Putamen (tissue), 1 donor: Measurements from ENCODE around the gene SIPA1L2.
A peak's percentile ranks its signal among the peaks of the same experiment; 100 is the strongest.

Experiments
- DNase-seq: peaks from one replicate; pipeline ENCODE4 v3.0.0-alpha.2; 2016; ENCODE audit warnings: low spot score

SIPA1L2 gene

DNA sequence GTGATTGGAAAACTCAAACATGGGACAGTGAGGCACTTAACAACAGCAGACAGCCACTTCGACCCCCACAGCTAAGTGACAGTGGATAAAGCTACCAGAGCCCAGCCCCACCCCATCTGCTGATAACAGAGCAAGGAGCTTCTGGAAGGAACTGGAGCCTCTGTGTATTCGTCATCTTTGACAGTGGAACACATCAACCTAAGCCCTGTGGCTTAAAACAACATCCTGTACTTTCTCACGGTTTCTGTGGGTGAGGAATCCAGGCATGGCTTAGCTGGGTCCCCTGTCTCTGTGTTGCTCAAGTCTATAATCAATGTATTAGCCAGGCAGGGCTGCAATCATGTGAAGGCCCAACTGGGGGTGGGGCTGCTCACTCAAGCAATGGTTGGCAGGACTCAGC lies 18.4 kb upstream of the SIPA1L2 start:
- no peak for DNase-seq

GRCh38 chr1:232644209-232644608 lies 14.3 kb upstream of the SIPA1L2 start:
- DNase-seq: no peak

DNA sequence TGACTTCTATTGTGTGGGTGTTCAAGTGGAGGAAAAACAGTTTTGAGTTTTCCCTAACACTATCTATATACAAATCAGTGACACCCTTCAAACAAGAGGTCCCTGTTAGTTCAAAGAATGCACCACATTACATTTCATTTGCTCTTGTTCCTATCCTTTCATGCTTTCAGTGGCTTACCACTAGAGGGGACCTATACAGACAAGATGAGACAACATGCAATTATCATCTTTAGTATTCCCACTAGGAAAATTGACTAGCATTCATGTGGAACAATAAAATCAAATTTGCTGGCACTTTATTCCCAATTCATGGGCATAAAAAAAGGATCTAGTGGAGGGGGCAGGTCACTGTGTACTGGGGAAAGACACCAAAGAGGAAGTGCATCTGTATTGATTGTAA lies 13.3 kb upstream of the SIPA1L2 start:
- no peak for DNase-seq

- DNase-seq: no peak
Observed at GRCh38 chr1:232641507-232641906, 11.6 kb upstream of the SIPA1L2 start.

- no peak for DNase-seq
Observed at GRCh38 chr1:232636799-232637198, 6.9 kb upstream of the SIPA1L2 start.

- no peak for DNase-seq
Observed at GRCh38 chr1:232635778-232636356, 5.9 kb upstream of the SIPA1L2 start.

- DNase-seq: no peak
Observed at GRCh38 chr1:232635279-232635678, 5.3 kb upstream of the SIPA1L2 start.

- peak; percentile 41 for DNase-seq
Observed at GRCh38 chr1:232634096-232634495, 4.2 kb upstream of the SIPA1L2 start.

- DNase-seq: no peak
Observed at GRCh38 chr1:232630894-232631195, 912 bp upstream of the SIPA1L2 start.

GRCh38 chr1:232629250-232630046 lies 485 bp downstream of the SIPA1L2 start:
- DNase-seq: peak; percentile 41

GRCh38 chr1:232628335-232629249 lies 1.3 kb downstream of the SIPA1L2 start:
- peak; percentile 72 for DNase-seq

DNA sequence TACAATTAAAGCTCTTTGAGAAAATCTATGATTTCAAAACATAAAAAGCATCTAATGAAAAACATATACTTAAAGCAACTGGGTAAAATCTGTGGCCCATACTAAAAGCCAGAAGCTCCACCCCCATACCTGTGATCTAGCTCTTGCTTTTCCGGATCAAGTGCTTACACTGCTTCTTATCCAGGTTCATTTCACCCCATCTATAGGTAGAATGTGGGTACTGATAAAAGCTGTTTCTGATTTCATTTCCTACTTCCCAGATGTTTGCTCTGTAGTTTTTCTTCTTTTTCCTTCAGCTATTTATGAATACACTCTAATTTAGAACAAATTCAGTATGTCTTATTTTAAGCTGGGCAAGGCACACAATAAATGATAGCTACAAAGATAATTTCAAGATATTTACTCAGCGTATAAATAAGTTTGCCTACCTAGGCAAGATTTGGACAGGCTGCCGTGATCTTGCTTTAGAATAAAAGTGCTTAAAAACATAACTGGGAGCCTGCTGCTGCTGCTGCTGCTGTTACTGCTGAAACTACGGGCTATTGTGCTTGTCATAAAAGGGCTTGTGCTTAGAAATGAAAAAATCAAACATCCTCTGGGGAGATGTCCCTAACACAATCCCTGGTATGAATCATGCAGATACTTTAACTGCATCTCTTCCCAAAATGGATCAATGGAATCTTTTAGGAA lies 2.1 kb downstream of the SIPA1L2 start:
- peak; percentile 51 for DNase-seq

DNA sequence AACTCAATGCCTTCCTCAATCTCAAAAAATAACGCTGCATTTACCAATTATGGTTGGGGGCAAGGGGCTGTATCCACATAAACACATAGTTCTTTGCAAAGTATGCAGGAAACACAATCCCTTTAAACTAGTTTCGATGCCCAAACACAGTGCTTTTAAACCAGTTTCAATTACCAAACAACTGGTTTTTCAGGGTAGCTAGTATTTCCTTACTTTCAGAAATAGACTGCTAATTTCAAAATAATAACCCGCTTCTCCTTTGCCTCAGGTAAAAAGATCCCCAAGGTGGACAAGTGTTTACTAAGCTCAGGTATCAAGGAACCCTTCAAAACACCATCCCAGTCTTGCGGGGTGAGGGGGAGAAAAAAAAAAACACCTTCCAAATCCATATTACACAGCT lies 2.8 kb downstream of the SIPA1L2 start:
- no peak for DNase-seq

- no peak for DNase-seq
Observed at GRCh38 chr1:232626452-232626851, 3.5 kb downstream of the SIPA1L2 start.

GRCh38 chr1:232625319-232625868 lies 4.5 kb downstream of the SIPA1L2 start:
- DNase-seq: no peak

- no peak for DNase-seq
Observed at GRCh38 chr1:232624546-232625281, 5.2 kb downstream of the SIPA1L2 start.

DNA sequence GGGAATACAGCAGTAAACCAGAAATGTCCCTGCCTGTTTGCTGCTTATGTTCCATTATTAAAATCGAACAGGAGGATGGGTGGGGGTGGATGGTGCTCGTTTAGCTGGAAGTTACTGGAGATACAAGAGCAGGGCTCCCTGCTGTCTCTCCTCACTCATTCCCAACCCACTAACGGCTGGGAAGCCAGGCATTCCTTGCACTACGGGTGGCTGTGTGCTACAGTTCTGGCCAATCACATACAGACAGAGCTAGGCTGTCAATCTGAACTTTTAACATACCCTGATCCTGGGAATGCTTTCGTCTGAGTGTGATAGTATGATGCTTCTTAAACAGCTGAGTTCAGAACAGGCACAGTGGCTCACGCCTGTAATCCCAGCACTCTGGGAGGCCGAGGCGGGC lies 7.0 kb downstream of the SIPA1L2 start:
- no peak for DNase-seq

DNA sequence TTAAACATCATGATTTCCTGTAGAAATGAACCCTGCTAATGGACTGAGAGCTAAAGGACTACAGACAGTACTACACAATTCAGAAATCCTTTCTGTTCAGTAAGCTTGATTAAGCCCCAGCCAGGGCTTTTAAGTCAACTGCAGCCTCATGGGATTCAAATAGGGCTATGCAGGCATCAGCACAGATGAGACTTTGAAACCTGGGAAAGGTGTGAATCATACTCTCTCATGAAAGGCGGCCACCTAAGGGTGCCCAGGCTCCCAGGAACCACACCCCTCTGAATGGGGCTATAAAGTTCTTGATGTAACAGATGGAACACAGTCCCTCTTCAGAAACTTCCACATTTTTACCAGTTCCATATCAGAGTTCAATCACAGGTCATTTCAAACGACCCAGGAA lies 7.6 kb downstream of the SIPA1L2 start:
- DNase-seq: no peak

GRCh38 chr1:232621050-232621449 lies 8.9 kb downstream of the SIPA1L2 start:
- DNase-seq: no peak

DNA sequence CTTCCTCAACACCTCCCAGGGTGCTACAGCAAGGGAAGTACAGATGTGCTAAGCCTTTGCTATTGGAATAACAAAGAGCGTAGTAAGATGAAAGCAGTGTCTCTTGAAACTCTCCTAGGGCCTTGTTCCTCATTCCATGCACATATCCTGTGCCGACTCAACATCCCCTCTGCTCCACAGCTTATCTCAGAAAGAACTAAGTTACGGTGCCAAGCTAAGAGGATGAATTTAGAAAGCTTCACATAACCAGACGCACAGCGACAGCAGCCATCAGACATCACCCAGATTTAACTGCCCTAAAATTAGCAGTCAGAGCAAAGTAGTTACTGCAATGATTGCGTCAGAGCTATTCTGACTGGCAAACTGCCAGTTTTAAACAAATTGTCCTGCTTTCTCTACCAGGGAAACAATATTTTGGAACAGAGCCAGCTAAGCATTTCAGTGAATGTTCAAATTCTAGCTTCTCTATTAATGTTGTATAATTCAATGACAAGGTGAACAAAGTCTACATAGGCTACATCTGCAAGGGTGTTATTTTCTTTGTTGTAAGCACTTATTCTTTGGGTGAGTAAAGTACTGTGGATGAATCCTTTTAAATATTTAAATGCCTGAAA lies 9.5 kb downstream of the SIPA1L2 start:
- DNase-seq: peak; percentile 82

DNA sequence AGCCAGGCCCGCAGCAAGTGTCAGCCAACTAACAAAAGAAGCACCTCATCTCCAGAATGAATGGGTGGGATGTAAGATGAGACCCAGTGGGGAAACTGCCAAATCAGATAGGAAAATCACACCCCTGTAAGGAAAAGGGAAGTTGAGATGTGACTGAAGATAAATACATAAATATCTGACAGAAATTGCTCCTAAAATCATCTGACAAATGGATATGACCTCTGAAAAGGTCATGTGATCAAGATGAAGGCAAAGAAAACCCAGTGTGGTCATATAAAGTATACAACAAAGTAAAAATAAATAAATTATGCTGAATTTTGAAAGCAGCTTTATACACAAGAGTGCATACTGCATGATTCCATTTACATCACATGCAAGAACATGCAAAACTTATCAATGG lies 12.7 kb downstream of the SIPA1L2 start:
- DNase-seq: no peak
